Measurements from ENCODE around the gene FAAH2.
"Not testable (repeated sequence)": the region's sequence is repeated elsewhere in the genome, so short reads cannot be mapped to it uniquely, and the experiment has no call there.

FAAH2 gene, protein sequence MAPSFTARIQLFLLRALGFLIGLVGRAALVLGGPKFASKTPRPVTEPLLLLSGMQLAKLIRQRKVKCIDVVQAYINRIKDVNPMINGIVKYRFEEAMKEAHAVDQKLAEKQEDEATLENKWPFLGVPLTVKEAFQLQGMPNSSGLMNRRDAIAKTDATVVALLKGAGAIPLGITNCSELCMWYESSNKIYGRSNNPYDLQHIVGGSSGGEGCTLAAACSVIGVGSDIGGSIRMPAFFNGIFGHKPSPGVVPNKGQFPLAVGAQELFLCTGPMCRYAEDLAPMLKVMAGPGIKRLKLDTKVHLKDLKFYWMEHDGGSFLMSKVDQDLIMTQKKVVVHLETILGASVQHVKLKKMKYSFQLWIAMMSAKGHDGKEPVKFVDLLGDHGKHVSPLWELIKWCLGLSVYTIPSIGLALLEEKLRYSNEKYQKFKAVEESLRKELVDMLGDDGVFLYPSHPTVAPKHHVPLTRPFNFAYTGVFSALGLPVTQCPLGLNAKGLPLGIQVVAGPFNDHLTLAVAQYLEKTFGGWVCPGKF

GRCh38 chrX:57286507-57287251, at the start of gene FAAH2:
Gene FAAH2 (plus strand): TSS chrX:57286706. CDS start chrX:57286826, 120 bp downstream.
- peak; percentile 64 to 65 for DNase-seq

GRCh38 chrX:57241967-57242366, 44.5 kb upstream of the FAAH2 start:
- DNase-seq = no peak

DNA sequence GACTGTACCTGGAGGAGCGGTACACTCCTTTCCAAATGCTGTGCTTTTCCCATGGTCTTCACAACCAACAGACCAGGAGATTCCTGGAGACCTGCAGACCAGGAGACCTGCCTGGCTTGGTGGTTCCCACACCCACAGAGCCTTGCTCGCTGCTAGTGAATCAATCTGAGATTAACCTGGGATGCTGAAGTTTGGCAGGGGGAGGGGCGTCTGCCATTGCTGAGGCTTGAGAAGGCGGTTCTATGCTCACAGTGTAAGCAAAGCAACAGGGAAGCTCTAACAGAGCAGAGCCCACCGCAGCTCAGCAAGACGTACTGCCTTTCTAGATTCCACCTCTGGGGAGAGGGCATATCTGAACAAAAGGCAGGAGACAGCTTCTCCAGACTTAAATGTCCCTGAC, 34.5 kb upstream of the FAAH2 start:
- no peak for DNase-seq

DNA sequence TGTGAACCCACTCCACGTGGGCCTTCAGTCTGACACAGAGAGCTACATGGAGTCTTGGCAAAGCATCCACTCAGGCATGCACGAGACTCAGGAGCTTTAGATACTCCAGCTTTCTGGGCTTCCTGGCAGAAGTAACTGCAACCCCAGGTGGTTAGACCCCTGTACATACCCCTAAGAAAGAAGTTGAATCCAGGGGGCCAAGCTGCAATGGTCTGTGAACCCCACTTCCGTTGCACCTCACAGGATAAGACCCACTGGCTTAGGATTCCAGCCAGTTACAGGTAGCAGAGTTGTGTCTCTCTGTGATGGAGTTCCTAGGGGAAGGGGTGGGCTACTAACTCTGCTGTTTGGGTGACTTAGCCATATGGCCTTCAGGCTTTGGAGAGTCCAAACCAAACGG, 21.4 kb upstream of the FAAH2 start:
- no peak for DNase-seq

DNA sequence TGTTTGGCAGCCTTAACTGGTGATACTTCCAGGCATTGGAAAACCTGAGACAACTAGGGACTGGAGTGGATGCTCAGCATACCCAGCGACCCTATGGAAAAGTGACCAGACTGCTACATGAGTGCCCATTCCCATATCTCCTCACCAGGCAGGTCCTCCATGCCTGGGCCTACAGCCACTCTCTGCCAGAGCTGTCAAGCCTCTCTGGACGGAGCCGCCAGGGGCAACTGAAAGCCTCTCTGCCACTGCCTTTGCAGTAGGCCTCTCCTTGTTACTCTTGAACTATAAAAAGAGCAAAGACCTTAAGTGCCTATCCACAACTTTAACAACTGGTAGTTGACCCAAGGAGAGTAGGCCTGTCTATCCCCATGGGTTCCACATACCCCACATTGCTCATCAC, 20.2 kb upstream of the FAAH2 start:
- DNase-seq = no peak

DNA sequence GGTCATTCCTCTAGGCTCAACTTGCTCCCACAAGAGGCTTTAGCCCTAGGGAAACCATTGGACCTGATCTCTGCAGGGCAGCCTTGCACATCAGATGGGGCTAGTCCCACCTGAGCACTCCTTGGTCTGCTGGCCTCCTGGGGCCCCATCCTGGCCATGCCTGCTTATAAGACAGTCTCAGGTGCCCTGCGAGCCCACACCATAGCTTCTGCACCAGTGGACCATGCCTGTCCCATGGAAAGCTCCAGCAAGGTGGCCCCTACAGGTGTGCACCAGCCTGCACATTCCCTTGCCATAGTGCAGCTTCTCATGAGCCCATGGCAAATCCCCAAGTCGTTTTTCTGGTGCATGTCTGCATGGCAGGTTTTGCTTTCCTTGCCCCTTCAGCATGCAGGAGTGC, 19.6 kb upstream of the FAAH2 start:
- DNase-seq = no peak

DNA sequence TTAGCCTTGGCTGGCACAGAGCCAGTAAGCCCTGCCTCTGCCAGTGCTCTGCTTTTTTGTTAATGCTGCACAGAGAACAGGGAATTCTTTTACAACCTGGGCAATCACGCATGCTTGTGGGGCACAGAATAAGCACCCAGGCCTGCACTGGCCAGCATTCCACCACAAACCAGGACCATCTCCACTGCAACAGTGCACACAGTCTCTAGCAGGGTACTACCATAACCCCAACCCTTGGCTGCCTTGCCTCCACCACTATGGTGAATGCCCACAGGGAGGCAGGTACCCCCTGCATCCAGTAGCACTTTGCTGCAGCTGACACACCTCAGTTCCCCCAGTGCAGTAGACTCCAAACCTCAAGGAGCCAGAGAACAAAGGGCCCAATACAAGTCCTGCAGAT, 19.2 kb upstream of the FAAH2 start:
- DNase-seq = no peak

DNA sequence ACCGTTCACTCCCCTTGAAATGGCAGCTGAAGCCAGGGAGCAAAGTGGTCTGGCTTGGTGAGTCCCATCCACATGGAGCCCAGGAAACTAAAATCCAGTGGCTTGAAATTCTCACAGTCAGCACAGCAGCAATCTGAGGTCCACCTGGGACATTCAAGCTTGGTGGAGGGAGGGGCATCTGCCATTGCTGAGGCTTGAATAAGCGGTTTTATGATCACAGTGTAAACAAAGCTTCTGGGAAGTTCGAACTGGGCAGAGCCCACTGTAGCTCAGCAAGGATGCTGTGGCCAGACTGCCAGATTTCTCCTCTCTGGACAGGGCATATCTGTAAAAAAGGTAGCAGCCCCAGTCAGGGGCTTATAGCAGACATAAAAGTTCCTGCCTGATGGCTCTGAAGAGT, 15.5 kb upstream of the FAAH2 start:
- no peak for DNase-seq

GRCh38 chrX:57282568-57282967, 3.9 kb upstream of the FAAH2 start:
- DNase-seq = no peak

DNA sequence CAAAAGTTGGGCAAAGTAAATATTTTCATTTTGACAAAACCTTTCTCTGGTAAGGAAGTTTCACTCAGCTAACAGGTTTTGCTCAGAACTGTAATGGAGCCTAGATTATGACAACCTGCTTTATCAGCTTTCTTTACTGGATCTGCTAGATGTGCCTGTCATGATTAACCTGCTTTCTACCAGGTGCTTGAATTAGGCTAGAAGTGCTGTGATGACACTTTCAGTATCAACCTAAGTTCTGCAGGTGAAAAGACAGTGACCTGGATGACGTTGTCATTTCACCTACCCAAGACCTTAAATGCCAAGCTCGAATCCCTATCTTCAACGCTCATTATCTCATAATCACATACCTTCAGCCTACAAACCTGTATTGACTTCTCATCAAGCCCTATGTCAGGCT, 1.5 kb upstream of the FAAH2 start:
- DNase-seq = no peak

DNA sequence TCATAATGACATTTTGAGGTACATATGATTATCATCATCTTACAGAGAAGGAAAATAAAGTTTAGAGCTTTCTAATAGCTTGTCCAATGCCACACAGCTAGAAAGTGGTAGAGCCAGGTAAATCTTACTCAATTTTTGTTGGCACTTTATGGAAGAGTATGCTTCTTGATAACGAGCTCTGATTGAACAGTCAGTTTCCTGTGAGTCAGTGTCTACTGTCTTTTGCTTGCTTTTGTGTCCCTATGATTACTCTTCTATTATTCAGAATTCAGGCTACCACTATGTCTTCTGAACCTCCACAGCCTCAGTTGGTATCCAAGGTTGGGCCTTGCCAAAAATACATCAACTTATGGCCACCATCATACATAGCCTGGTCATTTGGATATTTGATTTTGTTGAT, 2.6 kb downstream of the FAAH2 start:
- no peak for DNase-seq

GRCh38 chrX:57294961-57295360, 8.5 kb downstream of the FAAH2 start:
- no peak for DNase-seq

GRCh38 chrX:57295679-57296078, 9.2 kb downstream of the FAAH2 start:
- DNase-seq = not testable (repeated sequence)

DNA sequence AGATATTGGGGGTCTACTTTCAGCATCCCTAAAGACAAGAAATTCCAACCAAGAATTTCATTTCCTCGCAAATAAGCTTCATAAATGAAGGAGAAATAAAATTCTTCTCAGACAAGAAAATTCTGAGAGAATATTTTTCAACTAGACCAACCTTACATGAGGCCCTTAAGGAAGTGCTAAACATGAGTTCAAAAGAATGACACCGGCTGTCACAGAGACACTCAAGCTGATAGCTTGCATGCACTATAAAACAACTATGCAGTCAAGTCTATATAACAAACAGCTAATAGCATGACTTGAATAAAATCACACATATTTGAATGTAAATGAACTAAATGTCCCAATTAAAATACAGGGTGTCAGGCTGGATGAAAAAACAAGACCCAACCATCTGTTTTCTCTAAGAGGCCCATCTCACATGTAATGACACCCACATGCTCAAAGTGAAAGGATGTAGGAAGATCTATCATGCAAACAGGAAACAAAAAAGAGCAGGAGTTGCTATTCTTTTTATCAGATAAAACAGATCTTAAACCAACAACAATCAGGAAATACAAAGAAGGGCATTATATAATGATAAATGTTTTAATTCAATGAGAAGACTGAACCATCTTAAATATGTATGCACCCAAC, 27.2 kb downstream of the FAAH2 start:
- no peak for DNase-seq

DNA sequence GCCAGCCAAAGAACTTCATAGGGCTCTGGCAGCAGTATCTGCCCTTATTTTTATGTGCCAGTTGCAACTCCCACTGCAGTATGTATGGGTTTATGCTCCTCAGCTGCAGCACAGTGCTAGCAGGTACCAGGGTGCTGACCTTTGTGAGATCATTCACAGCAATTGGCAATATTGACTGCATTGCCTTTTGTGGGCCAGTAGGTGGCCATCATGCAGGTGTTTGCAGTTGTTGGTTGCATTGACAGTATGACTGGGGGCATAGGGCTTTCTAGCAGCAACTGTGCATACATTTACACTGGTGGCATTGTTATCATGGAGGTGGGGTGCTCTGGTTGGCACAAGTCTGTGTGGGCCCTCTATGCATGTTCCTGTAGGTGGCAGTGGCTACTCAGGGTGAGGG, 42.5 kb downstream of the FAAH2 start:
- DNase-seq = no peak

GRCh38 chrX:57335790-57336189, 49.3 kb downstream of the FAAH2 start:
- not testable (repeated sequence) for DNase-seq

DNA sequence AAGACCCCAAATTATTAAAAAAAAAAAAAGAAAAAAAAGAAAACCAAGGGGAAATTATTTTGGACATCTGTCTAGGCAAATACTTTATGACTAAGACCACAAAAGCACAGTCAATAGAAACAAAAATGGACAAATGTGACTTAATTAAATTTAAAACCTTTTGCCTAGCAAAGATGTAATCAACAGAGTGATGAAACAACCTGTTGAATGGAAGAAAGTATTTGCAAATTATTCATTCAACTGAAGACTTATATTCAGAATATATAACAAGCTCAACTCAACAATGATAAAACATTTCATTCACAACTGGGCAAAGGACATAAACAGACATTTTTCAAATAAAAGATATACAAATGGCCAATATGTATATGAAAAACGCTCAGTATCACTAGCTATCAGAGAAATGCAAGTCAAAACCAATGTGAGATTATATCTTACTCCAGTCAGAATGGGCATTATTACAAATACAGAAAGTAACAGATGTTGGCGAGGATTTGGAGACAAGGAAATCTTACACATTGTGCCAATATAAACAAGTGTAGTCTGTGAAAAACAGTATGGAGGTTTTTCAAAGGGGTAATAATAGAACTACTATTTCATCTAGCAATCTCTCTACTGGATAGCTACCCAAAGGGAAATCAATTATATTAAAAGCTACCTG, 67.1 kb downstream of the FAAH2 start:
- DNase-seq = no peak

GRCh38 chrX:57364145-57364544, 77.6 kb downstream of the FAAH2 start:
- DNase-seq = no peak

- DNase-seq = no peak
Observed at GRCh38 chrX:57366430-57366829, 79.9 kb downstream of the FAAH2 start.

GRCh38 chrX:57367649-57368048, 81.1 kb downstream of the FAAH2 start:
- DNase-seq = no peak

DNA sequence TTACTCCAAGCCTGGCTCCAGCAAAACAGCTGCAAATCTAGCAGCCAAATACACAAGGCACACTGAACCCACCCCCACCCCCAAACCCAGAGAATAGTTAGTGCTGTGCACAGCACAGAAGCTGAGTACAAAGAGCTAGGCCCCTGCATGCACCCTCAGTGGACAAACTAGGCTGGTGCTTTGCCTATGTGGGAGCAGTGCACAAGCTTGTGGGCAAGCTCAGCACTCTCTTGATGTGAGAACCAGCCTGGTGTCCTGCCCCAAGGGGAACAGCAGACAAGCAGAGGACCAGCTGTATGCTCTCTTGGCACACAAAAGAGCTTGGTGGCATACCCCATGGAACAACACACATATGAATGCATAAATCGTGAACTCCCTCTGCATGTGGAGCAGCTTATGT, 81.7 kb downstream of the FAAH2 start:
- DNase-seq = no peak

DNA sequence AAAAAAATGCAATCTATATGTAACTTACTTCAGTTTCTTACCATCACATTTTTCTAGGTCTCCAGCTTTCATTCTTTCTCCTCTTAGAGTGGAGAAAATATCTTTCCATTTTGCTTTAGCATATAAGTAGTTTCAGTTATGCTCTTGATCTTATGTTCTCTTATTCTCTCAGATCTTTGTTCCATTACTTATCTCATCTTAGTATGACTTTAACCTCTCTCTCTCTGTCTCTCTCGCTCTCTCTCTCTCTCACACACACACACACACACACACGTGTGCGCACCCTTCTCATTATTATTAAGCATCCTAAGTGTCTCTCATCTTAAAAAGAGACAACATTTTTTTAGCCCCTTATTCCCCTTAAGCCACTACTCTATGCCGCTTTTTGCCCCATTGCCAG, 92.8 kb downstream of the FAAH2 start:
- no peak for DNase-seq

Measured in activated CD4-positive, alpha-beta T cell treated with anti-CD3 and anti-CD28 coated beads, Interleukin-2, amount 50 U/mL, for 4 hours (primary cell).